Neural crest cell (in vitro differentiated cells): ENCODE measurements around the gene NEURL2. TPM values are rescaled to one million over a fixed set of nuclear protein-coding genes. Genes with fewer than 3 reads are reported as not detected.
A peak's percentile ranks its signal among the peaks of the same experiment; 100 is the strongest.

Source experiments
- DNase-seq: peaks from one replicate; pipeline ENCODE4 v3.0.0; 2021; ENCODE audit warnings: low read depth, mixed read lengths, low spot score
- H3K27ac Mint-ChIP-seq: one replicate; pipeline ENCODE4 v1.8.0; 2021; ENCODE audit warnings: mild to moderate bottlenecking, mixed read lengths; ENCODE audit not compliant: unreplicated experiment
- H3K27me3 Mint-ChIP-seq: 2 replicates; pipeline ENCODE4 v1.8.0; 2021; ENCODE audit warnings: low read depth, mild to moderate bottlenecking, mixed read lengths
- H3K36me3 Mint-ChIP-seq: 2 replicates; pipeline ENCODE4 v1.8.0; 2021; ENCODE audit warnings: low read depth, mild to moderate bottlenecking, mixed read lengths
- H3K4me1 Mint-ChIP-seq: 2 replicates; pipeline ENCODE4 v1.8.0; 2021; ENCODE audit warnings: mixed read lengths
- H3K4me3 Mint-ChIP-seq: one replicate; pipeline ENCODE4 v1.8.0; 2021; ENCODE audit warnings: mild to moderate bottlenecking, mixed read lengths
- H3K9me3 Mint-ChIP-seq: 2 replicates; pipeline ENCODE4 v1.8.0; 2021; ENCODE audit warnings: mixed read lengths
- CTCF ChIP-seq: fragments of 200-600 bp; sonication (generic); conservative IDR thresholded peaks from 2 replicates; pipeline ENCODE4 v1.5.0; 2021; ENCODE audit warnings: antibody characterized with exemption, mild to moderate bottlenecking
- total RNA-seq: library from RNA; stranded (reverse); gene quantifications from 2 replicates; pipeline ENCODE4 v1.2.1, GENCODE V29; 2021

The NEURL2 gene
- total RNA-seq, 1 donor from 2014 or later, result 3.5 TPM

- H3K4me3 Mint-ChIP-seq, result no peak overlapping the region
- H3K9me3 Mint-ChIP-seq, result no peaks in the 10 kb centered on the region
- peak overlapping the region; percentile 62 for H3K27ac Mint-ChIP-seq
- H3K4me1 Mint-ChIP-seq, result no peaks in the 10 kb centered on the region
- peaks cover 3% of the 10 kb centered on the region for H3K36me3 Mint-ChIP-seq
- TF ChIP-seq CTCF, result no peak
- H3K27me3 Mint-ChIP-seq, result no peaks in the 10 kb centered on the region
- DNase-seq, result no peak
These were observed 48.7 kb downstream of the NEURL2 start for GRCh38 chr20:45842169-45842812.

DNA sequence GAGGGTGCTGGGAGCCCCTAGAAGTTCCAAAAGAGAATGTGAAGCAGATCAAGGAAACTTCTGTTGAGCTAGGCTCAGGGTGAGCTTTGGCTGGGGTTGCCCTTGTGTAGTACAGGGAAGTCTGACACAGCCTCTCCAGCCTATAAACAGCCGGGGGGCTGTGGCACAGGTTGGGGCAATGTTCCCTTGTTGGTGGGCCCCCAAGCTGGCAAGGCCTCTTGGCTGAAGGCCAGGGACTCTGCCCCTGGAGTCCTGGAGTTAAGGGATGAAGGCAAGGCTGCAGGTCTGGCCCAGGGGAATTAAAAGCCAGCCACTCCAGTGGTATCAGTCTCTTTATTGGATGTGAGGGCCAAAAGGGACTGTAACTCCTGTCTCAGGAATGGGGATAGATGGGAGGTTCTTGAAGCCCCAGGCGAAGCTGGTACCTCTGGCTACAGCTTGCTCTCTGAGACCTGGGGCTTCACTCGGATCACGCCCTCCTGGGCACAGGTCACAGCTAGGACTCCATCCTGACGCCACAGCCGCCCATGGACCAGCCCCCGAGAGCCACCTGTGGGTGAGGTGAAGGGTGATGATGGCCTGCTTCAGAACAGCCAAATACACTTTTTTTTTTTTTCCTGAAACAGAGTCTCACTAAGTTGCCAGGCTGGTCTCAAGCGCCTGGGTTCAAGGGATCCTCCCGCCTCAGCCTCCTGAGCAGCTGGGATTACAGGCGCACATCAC lies 49.4 kb downstream of the NEURL2 start:
- Mint-ChIP-seq H3K27ac (no peak overlapping the region), H3K27me3 (no peaks in the 10 kb centered on the region), H3K9me3 (no peaks in the 10 kb centered on the region), H3K4me1 (no peaks in the 10 kb centered on the region), H3K36me3 (peaks cover 3% of the 10 kb centered on the region), H3K4me3 (no peak overlapping the region)
- DNase-seq, result no peak
- TF ChIP-seq CTCF, result no peak

DNA sequence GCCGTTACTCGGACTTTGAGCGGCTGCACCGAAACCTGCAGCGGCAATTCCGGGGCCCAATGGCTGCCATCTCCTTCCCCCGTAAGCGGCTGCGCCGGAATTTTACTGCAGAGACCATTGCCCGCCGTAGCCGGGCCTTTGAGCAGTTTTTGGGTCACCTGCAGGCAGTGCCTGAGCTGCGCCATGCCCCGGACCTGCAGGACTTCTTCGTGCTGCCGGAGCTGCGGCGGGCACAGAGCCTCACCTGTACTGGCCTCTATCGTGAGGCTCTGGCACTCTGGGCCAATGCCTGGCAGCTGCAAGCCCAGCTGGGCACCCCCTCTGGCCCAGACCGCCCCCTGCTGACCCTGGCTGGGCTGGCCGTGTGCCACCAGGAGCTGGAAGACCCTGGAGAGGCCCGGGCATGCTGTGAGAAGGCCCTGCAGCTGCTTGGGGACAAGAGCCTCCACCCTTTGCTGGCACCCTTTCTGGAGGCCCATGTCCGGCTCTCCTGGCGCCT lies 50.3 kb downstream of the NEURL2 start:
- no peaks in the 10 kb centered on the region for H3K27me3 Mint-ChIP-seq
- peaks cover 3% of the 10 kb centered on the region for H3K36me3 Mint-ChIP-seq
- no peak for DNase-seq
- no peaks in the 10 kb centered on the region for H3K9me3 Mint-ChIP-seq
- no peak overlapping the region for H3K27ac Mint-ChIP-seq
- TF ChIP-seq CTCF, result no peak
- H3K4me1 Mint-ChIP-seq, result peaks cover 2% of the 10 kb centered on the region
- no peak overlapping the region for H3K4me3 Mint-ChIP-seq

Other genes starting within 250 kb of the NEURL2 start
- not detected in 2 replicates for gene WFDC11, start 221.0 kb downstream of the NEURL2 start, total RNA-seq
- gene WFDC13, start 189.2 kb downstream of the NEURL2 start, total RNA-seq, result not detected in 2 replicates
- not detected in 2 replicates for gene WFDC10B, start 186.2 kb downstream of the NEURL2 start, total RNA-seq
- not detected in 2 replicates for gene SPINT4, start 168.9 kb downstream of the NEURL2 start, total RNA-seq
- gene WFDC3, start 99.3 kb downstream of the NEURL2 start, total RNA-seq, result not detected in 2 replicates
- 41.9 and 44.0 TPM in 2 replicates for gene DNTTIP1, start 99.3 kb downstream of the NEURL2 start, total RNA-seq
- 202 and 212 TPM in 2 replicates for gene UBE2C, start 78.6 kb downstream of the NEURL2 start, total RNA-seq
- not detected in 2 replicates for gene TNNC2, start 63.9 kb downstream of the NEURL2 start, total RNA-seq
- 16.8 and 19.4 TPM in 2 replicates for gene SNX21, start 57.4 kb downstream of the NEURL2 start, total RNA-seq
- gene ACOT8, start 33.8 kb downstream of the NEURL2 start, total RNA-seq, result 14.5 and 15.3 TPM in 2 replicates
- 4.5 and 4.8 TPM in 2 replicates for gene ZSWIM3, start 33.6 kb downstream of the NEURL2 start, total RNA-seq
- 16.6 and 17.0 TPM in 2 replicates for gene ZSWIM1, start 10.0 kb downstream of the NEURL2 start, total RNA-seq
- gene SPATA25, start 3.6 kb downstream of the NEURL2 start, total RNA-seq, result 0.41 and 2.2 TPM in 2 replicates
- gene CTSA, start 127 bp upstream of the NEURL2 start, total RNA-seq, result 49.7 and 55.3 TPM in 2 replicates
- gene PLTP, start 20.9 kb upstream of the NEURL2 start, total RNA-seq, result 56.6 and 61.0 TPM in 2 replicates
- 36.4 and 36.5 TPM in 2 replicates for gene PCIF1, start 43.5 kb upstream of the NEURL2 start, total RNA-seq
- gene ZNF335, start 81.0 kb upstream of the NEURL2 start, total RNA-seq, result 24.8 and 24.9 TPM in 2 replicates
- not detected in 2 replicates for gene MMP9, start 117.7 kb upstream of the NEURL2 start, total RNA-seq
- gene SLC12A5, start 138.0 kb upstream of the NEURL2 start, total RNA-seq, result 9.6 and 10.0 TPM in 2 replicates
- gene NCOA5, start 198.8 kb upstream of the NEURL2 start, total RNA-seq, result 65.6 and 69.5 TPM in 2 replicates
- 4.2 and 4.8 TPM in 2 replicates for gene CD40, start 227.1 kb upstream of the NEURL2 start, total RNA-seq